Measurements from ENCODE around the gene SLC39A8.
"Not testable (repeated sequence)": the region's sequence is repeated elsewhere in the genome, so short reads cannot be mapped to it uniquely, and the experiment has no call there.

The SLC39A8 gene

GRCh38 chr4:102344954-102345794 is at the start of gene SLC39A8:
Gene SLC39A8, minus strand, starts transcription at chr4:102345482. Its CDS starts 820 bp downstream, at chr4:102344662.
- peak; percentile 88 for DNase-seq

- DNase-seq: no peak
Measured at GRCh38 chr4:102392033-102392744, 46.9 kb upstream of the SLC39A8 start.

- DNase-seq: no peak
Measured at GRCh38 chr4:102390438-102390837, 45.2 kb upstream of the SLC39A8 start.

- no peak for DNase-seq
Measured at GRCh38 chr4:102388611-102389010, 43.3 kb upstream of the SLC39A8 start.

- no peak for DNase-seq
Measured at GRCh38 chr4:102387552-102388150, 42.4 kb upstream of the SLC39A8 start.

GRCh38 chr4:102386966-102387365 is 41.7 kb upstream of the SLC39A8 start:
- DNase-seq: no peak

- not testable (repeated sequence) for DNase-seq
Measured at GRCh38 chr4:102380253-102380652, 35.0 kb upstream of the SLC39A8 start.

GRCh38 chr4:102362922-102363432 is 17.7 kb upstream of the SLC39A8 start:
- no peak for DNase-seq

GRCh38 chr4:102358128-102358527 is 12.8 kb upstream of the SLC39A8 start:
- no peak for DNase-seq

- not testable (repeated sequence) for DNase-seq
Measured at GRCh38 chr4:102357637-102358036, 12.4 kb upstream of the SLC39A8 start.

GRCh38 chr4:102356562-102357202 is 11.4 kb upstream of the SLC39A8 start:
- no peak for DNase-seq

GRCh38 chr4:102355748-102356147 is 10.5 kb upstream of the SLC39A8 start:
- DNase-seq: no peak

GRCh38 chr4:102354671-102355454 is 9.6 kb upstream of the SLC39A8 start:
- DNase-seq: no peak

GRCh38 chr4:102352781-102353180 is 7.5 kb upstream of the SLC39A8 start:
- DNase-seq: no peak

- DNase-seq: no peak
Measured at GRCh38 chr4:102350634-102351033, 5.4 kb upstream of the SLC39A8 start.

- no peak for DNase-seq
Measured at GRCh38 chr4:102348701-102349100, 3.4 kb upstream of the SLC39A8 start.

GRCh38 chr4:102345795-102346100 is 466 bp upstream of the SLC39A8 start:
- DNase-seq: no peak

GRCh38 chr4:102344520-102344953 is 745 bp downstream of the SLC39A8 start:
- DNase-seq: peak; percentile 76

GRCh38 chr4:102343964-102344519 is 1.2 kb downstream of the SLC39A8 start:
- no peak for DNase-seq

GRCh38 chr4:102342404-102343074 is 2.7 kb downstream of the SLC39A8 start:
- DNase-seq: no peak

- no peak for DNase-seq
Measured at GRCh38 chr4:102341201-102341600, 4.1 kb downstream of the SLC39A8 start.
